Activated CD4-positive, alpha-beta T cell treated with anti-CD3 and anti-CD28 coated beads, Interleukin-2, Interleukin-6, amounts not matched to agents 100 ng/mL and 50 ng/mL, durations not matched to agents 16 hours and 8 hours (primary cell): ENCODE results near the gene HOXA13.

Experiments used
- DNase-seq: peaks from one replicate; pipeline ENCODE4 v3.0.0-alpha.2; 2020

The HOXA13 gene

GRCh38 chr7:27146491-27147198 is 53.2 kb downstream of the HOXA13 start:
- DNase-seq: no peak

DNA sequence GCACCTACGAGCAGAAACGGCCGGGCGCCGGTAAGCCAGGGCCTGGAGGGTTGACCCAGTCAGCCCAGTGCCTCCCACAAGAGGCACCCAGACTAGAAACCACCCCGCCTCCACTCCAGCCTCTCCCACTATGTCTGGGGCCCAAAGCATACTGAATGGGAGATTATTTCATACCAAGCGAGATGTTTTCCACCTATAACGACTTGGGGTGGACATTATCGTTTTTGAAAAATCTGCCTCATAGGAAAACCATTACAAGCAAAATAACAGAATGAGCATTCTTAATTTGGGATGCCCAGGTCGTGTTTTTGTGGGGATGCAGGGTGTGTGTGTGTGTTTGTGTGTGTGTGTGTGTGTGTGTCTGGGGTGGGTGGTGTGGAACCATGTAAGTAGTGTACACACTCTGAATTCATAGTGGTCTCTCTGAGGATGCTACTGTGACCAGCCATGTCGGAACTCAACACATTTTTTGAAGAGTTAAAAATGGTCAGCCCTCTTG is 53.9 kb downstream of the HOXA13 start:
- DNase-seq: no peak

DNA sequence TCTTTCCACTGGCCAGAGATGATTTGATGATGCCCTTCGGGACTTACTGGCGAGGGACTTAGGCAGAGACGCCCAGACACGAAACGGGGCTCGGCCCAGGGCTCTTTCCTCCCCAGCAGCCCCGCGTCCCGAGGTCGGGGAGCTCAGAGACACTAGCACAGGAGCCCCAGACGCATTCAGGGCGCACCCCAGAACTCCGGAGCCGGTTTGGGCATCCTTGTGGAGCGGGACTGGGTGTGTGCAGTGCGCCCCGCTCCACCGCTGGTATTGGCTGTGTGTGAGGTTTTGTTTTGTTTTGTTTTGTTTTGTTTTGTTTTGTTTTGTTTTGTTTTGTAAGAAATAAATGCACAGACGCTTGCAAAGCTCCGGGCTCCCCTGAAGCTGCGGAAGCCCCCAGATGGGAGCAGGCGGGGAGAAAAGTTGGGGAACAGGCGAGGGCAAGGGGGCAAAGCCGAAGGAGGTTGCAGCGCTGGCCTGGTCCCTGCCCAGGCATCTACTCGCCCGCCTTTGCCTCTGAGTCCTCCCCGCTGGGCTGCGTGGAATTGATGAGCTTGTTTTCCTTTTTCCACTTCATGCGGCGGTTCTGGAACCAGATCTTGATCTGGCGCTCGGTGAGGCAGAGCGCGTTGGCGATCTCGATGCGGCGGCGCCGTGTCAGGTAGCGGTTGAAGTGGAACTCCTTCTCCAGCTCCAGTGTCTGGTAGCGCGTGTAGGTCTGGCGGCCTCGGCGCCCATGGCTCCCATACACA is 54.6 kb downstream of the HOXA13 start:
- DNase-seq: no peak

DNA sequence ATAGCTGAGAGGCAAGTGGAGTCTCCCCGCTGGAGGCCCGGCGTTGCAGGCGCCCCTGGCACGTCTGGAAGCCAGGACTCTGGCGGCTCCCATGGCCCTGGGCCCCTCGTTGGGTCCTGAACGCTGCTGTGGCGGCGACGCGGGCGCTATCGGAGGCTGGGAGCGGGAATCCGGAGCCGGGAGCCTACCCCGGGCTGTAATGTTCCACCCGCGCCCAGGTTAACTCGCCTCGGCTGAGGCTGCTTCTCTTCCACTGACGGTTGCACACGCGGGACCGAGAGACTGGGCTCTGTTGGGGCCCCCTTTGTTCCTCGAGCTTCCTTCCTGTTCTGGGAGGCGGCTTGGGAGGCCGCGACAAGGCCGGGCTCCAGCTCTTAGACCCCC is 55.1 kb downstream of the HOXA13 start:
- DNase-seq: no peak
